SK-N-SH treated with all-trans-retinoic acid at 6 μM for 48 hours (cell line): ENCODE results near the gene DDIT3.

Experiments used
- ARNTL ChIP-seq: fragments of 450-650 bp; formaldehyde crosslinking; IDR thresholded peaks from 2 replicates; pipeline ENCODE4 v1.5.0; 2020; ENCODE audit warnings: low read depth, mild to moderate bottlenecking, moderate library complexity, borderline replicate concordance
- OSR1 ChIP-seq: fragments of 250-450 bp; sonication (Bioruptor Pico); IDR thresholded peaks from 2 replicates; pipeline ENCODE4 v1.8.0; 2022; ENCODE audit warnings: moderate library complexity, mild to moderate bottlenecking, inconsistent platforms
- PPARA ChIP-seq: fragments of 250-450 bp; sonication (Bioruptor Pico); IDR thresholded peaks from 2 replicates; pipeline ENCODE4 v1.5.0; 2020; ENCODE audit warnings: mild to moderate bottlenecking, borderline replicate concordance
- ZC3H10 ChIP-seq: fragments of 250-450 bp; sonication (Bioruptor Pico); IDR thresholded peaks from 2 replicates; pipeline ENCODE4 v1.5.1; 2021; ENCODE audit warnings: mild to moderate bottlenecking, moderate library complexity
- ZFP3 ChIP-seq: fragments of 250-450 bp; sonication (Bioruptor Pico); IDR thresholded peaks from 2 replicates; pipeline ENCODE4 v1.5.0; 2020; ENCODE audit warnings: mild to moderate bottlenecking, moderate library complexity
- ZFP30 ChIP-seq: fragments of 450-650 bp; formaldehyde crosslinking; IDR thresholded peaks from 2 replicates; pipeline ENCODE4 v1.5.0; 2022; ENCODE audit warnings: mild to moderate bottlenecking, moderate library complexity
- ZNF70 ChIP-seq: fragments of 450-650 bp; formaldehyde crosslinking; IDR thresholded peaks from 2 replicates; pipeline ENCODE4 v1.5.0; 2020; ENCODE audit warnings: mild to moderate bottlenecking, moderate library complexity
- ZNF8 ChIP-seq: fragments of 450-650 bp; formaldehyde crosslinking; IDR thresholded peaks from 2 replicates; pipeline ENCODE4 v1.5.0; 2020; ENCODE audit warnings: mild to moderate bottlenecking, moderate library complexity
- TF ChIP-seq, protein P1 (sequence below): fragments of 250-450 bp; sonication (Bioruptor Pico); IDR thresholded peaks from 2 replicates; pipeline ENCODE4 v1.8.0; 2020; ENCODE audit warnings: mild to moderate bottlenecking, moderate library complexity, borderline replicate concordance

DNA sequence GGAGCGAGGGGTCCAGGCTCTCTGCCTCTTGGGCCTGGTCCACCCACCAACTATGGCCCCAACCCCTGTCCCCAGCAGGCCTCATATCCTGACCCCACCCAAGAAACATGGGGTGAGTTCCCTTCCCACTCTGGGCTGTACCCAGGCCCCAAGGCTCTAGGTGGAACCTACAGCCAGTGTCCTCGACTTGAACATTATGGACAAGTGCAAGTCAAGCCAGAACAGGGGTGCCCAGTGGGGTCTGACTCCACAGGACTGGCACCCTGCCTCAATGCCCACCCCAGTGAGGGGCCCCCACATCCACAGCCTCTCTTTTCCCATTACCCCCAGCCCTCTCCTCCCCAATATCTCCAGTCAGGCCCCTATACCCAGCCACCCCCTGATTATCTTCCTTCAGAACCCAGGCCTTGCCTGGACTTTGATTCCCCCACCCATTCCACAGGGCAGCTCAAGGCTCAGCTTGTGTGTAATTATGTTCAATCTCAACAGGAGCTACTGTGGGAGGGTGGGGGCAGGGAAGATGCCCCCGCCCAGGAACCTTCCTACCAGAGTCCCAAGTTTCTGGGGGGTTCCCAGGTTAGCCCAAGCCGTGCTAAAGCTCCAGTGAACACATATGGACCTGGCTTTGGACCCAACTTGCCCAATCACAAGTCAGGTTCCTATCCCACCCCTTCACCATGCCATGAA, 49.2 kb downstream of the DDIT3 start:
- TF ChIP-seq ZNF8 (CRISPR knock-in tag) (no peak), ARNTL (CRISPR knock-in tag) (no peak), ZFP30 (CRISPR knock-in tag) (no peak), OSR1 (CRISPR knock-in tag) (no peak), ZFP3 (no peak), PPARA (CRISPR knock-in tag) (no peak), ZC3H10 (CRISPR knock-in tag) (no peak), ZNF70 (CRISPR knock-in tag) (no peak)
- TF ChIP-seq, protein P1, sequence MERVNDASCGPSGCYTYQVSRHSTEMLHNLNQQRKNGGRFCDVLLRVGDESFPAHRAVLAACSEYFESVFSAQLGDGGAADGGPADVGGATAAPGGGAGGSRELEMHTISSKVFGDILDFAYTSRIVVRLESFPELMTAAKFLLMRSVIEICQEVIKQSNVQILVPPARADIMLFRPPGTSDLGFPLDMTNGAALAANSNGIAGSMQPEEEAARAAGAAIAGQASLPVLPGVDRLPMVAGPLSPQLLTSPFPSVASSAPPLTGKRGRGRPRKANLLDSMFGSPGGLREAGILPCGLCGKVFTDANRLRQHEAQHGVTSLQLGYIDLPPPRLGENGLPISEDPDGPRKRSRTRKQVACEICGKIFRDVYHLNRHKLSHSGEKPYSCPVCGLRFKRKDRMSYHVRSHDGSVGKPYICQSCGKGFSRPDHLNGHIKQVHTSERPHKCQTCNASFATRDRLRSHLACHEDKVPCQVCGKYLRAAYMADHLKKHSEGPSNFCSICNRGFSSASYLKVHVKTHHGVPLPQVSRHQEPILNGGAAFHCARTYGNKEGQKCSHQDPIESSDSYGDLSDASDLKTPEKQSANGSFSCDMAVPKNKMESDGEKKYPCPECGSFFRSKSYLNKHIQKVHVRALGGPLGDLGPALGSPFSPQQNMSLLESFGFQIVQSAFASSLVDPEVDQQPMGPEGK, result no peak
